Astrocyte (in vitro differentiated cells and primary cell): ENCODE measurements around the gene AMER2.

ENCODE experiments used
- EZH2 ChIP-seq: IDR thresholded peaks from 2 replicates; pipeline ENCODE4 v1.6.1; 2012; ENCODE audit warnings: mild to moderate bottlenecking, low read length, inconsistent platforms; ENCODE audit not compliant: insufficient read depth
- TF ChIP-seq, protein P1 (sequence below): IDR thresholded peaks from 2 replicates; pipeline ENCODE4 v1.5.1; 2011; ENCODE audit warnings: low read depth, mild to moderate bottlenecking, inconsistent platforms, low read length, moderate library complexity; ENCODE audit not compliant: insufficient read depth

DNA sequence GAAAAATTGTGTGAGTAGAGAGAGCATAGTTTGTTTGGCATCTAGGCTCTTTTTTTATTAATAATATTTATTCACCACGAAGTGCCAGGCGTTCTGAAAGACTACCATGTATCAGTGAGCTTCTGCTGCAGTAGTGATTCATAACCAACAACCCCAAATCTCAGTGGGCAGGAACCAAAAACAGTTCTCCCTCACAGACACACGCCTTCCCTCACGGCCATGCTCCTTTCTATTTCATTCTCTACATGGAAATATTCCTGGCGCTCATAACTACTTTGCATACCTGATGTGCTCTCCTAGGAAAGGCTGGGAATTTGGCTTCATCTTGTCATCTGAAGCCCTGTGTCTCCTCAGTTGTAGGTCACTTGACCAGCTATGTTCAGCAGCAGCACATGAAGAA lies 26.6 kb upstream of the AMER2 start:
- TF ChIP-seq, protein P1, sequence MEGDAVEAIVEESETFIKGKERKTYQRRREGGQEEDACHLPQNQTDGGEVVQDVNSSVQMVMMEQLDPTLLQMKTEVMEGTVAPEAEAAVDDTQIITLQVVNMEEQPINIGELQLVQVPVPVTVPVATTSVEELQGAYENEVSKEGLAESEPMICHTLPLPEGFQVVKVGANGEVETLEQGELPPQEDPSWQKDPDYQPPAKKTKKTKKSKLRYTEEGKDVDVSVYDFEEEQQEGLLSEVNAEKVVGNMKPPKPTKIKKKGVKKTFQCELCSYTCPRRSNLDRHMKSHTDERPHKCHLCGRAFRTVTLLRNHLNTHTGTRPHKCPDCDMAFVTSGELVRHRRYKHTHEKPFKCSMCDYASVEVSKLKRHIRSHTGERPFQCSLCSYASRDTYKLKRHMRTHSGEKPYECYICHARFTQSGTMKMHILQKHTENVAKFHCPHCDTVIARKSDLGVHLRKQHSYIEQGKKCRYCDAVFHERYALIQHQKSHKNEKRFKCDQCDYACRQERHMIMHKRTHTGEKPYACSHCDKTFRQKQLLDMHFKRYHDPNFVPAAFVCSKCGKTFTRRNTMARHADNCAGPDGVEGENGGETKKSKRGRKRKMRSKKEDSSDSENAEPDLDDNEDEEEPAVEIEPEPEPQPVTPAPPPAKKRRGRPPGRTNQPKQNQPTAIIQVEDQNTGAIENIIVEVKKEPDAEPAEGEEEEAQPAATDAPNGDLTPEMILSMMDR: no peak
- TF ChIP-seq EZH2: no peak
